DOHH2 (cell line): Measurements from ENCODE around the gene MEF2B.

Experiments used
- EZH2phosphoT487 ChIP-seq: fragments of 200-600 bp; sonication (generic); IDR thresholded peaks from 2 replicates; pipeline ENCODE4 v1.6.1; 2017; ENCODE audit warnings: borderline replicate concordance, mild to moderate bottlenecking, antibody characterized with exemption, low read length, moderate library complexity, mixed read lengths
- TF ChIP-seq, protein P1 (sequence below): fragments of 200-600 bp; sonication (generic); IDR thresholded peaks from one replicate; pipeline ENCODE4 v1.5.1; 2014; ENCODE audit warnings: antibody characterized with exemption, mild to moderate bottlenecking, low read depth, low read length; ENCODE audit not compliant: poor library complexity, severe bottlenecking

DNA sequence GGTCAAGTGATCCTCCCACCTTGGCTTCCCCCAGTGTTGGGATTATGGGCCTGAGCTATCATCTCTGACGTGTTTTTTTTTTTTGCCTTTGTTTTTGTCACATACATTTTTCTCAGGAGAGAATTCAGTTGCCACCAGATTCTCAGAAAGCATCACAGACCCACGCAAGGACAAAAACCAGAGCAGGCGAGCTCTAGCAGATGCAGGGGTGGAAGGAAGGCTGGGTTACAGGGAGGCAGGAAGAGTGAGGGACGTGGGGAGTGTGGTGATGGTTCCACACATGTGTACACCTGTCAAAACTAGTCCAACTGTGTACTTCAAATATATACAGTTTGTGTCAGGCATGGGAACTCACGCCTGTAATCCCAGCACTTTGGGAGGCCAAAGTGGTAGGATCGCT lies 36.1 kb downstream of the MEF2B start:
- TF ChIP-seq, protein P1, sequence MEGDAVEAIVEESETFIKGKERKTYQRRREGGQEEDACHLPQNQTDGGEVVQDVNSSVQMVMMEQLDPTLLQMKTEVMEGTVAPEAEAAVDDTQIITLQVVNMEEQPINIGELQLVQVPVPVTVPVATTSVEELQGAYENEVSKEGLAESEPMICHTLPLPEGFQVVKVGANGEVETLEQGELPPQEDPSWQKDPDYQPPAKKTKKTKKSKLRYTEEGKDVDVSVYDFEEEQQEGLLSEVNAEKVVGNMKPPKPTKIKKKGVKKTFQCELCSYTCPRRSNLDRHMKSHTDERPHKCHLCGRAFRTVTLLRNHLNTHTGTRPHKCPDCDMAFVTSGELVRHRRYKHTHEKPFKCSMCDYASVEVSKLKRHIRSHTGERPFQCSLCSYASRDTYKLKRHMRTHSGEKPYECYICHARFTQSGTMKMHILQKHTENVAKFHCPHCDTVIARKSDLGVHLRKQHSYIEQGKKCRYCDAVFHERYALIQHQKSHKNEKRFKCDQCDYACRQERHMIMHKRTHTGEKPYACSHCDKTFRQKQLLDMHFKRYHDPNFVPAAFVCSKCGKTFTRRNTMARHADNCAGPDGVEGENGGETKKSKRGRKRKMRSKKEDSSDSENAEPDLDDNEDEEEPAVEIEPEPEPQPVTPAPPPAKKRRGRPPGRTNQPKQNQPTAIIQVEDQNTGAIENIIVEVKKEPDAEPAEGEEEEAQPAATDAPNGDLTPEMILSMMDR, result no peak
- TF ChIP-seq EZH2phosphoT487, result no peak
